Activated B cell treated with CpG ODN at 0.5 μM for 24 hours (primary cell): ENCODE data around the gene STN1. TPM values are rescaled to one million over a fixed set of nuclear protein-coding genes. Genes with fewer than 3 reads are reported as not detected.

Experiments
- ATAC-seq: fragments of 200-7000 bp; cut with Tn5 transposase; one replicate; pipeline ENCODE4 v1.10.0; 2021; ENCODE audit warnings: low read depth, mild to moderate bottlenecking, moderate library complexity
- CTCF ChIA-PET: fragments of 350-600 bp; sonication (Branson Sonifier 250); formaldehyde crosslinking; loops from one replicate; lab custom pipeline; 2021; ENCODE audit warnings: antibody characterized with exemption; lab: Charles Lee
- POLR2A ChIA-PET: fragments of 350-600 bp; sonication (Branson Sonifier 250); formaldehyde crosslinking; loops from one replicate; lab custom pipeline; 2021; ENCODE audit warnings: antibody characterized with exemption; lab: Charles Lee
- DNase-seq: peaks from one replicate; pipeline ENCODE4 v3.0.0; 2022
- H3K27ac Mint-ChIP-seq: one replicate; pipeline ENCODE4 v1.8.0; 2020; ENCODE audit warnings: mixed read lengths
- H3K27me3 Mint-ChIP-seq: one replicate; pipeline ENCODE4 v1.8.0; 2021; ENCODE audit warnings: mixed read lengths
- H3K36me3 Mint-ChIP-seq: one replicate; pipeline ENCODE4 v1.8.0; 2021; ENCODE audit warnings: low read depth, mixed read lengths
- H3K4me1 Mint-ChIP-seq: one replicate; pipeline ENCODE4 v1.8.0; 2021; ENCODE audit warnings: mixed read lengths
- H3K4me3 Mint-ChIP-seq: one replicate; pipeline ENCODE4 v1.8.0; 2020; ENCODE audit warnings: mild to moderate bottlenecking, mixed read lengths
- H3K9me3 Mint-ChIP-seq: one replicate; pipeline ENCODE4 v1.8.0; 2020; ENCODE audit warnings: mixed read lengths
- intact Hi-C: fragments of 100-400 bp; cut with micrococcal nuclease; formaldehyde crosslinking; loops from one replicate; pipeline ENCODE4 v1.15.1; 2024
- total RNA-seq: library from RNA; stranded (reverse); gene quantifications from 2 replicates; pipeline ENCODE4 v1.2.3, GENCODE V29; 2022
- TF ChIP-seq, protein P1 (sequence below): fragments of 200-600 bp; IDR thresholded peaks from one replicate; pipeline ENCODE4 v1.8.0; 2022; ENCODE audit warnings: antibody characterized with exemption, mild to moderate bottlenecking

STN1 gene
- total RNA-seq, 1 donor from 2014 or later, result 14.0 TPM

DNA sequence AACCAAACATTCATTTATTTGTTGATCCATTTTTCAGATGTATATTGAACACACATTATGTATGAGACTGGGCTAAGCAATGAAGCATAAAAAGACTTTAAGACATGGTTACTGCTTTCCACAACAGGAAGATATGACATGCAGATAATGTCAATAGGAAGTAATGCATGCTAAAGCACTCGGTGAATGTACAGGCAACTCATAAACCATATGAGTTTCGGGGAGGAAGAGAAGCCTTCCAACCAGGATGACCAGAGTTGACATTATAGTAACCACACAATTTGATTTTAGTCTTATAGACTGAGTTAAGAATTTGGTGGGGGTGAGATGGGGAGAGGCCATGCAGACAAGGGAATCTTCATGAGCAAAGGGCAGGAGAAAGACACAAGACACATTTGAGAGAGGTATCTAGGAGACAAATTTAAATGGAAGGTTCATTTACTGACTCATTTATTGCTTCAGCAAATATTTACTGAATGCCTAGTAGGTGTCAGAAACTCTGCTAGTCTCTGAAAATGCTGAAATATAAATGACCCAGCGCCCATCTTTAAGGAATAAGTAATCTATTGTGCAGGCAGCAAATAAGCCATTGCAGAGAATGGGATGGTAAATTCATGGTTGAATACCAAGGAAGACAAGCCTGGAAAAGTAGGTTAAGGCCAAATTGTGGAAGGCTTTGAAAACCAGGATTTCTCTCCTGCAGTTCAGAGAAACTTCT lies 30.0 kb upstream of the STN1 start:
- no peak for DNase-seq
- Mint-ChIP-seq H3K27me3 (peaks cover 16% of the 10 kb centered on the region), H3K4me3 (no peak overlapping the region), H3K36me3 (no peaks in the 10 kb centered on the region), H3K4me1 (peaks cover 5% of the 10 kb centered on the region), H3K27ac (no peak overlapping the region), H3K9me3 (no peaks in the 10 kb centered on the region)
- ATAC-seq, result no peak
- intact Hi-C loops, result no loop called here
- TF ChIP-seq, protein P1, sequence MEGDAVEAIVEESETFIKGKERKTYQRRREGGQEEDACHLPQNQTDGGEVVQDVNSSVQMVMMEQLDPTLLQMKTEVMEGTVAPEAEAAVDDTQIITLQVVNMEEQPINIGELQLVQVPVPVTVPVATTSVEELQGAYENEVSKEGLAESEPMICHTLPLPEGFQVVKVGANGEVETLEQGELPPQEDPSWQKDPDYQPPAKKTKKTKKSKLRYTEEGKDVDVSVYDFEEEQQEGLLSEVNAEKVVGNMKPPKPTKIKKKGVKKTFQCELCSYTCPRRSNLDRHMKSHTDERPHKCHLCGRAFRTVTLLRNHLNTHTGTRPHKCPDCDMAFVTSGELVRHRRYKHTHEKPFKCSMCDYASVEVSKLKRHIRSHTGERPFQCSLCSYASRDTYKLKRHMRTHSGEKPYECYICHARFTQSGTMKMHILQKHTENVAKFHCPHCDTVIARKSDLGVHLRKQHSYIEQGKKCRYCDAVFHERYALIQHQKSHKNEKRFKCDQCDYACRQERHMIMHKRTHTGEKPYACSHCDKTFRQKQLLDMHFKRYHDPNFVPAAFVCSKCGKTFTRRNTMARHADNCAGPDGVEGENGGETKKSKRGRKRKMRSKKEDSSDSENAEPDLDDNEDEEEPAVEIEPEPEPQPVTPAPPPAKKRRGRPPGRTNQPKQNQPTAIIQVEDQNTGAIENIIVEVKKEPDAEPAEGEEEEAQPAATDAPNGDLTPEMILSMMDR, result no peak
- ChIA-PET CTCF (interaction anchor here (1.3 kb wide), 1 partner anchor 66 kb away, joined by 3 read pairs; no protein-coding TSS in a partner anchor), POLR2A (no interaction called here)

DNA sequence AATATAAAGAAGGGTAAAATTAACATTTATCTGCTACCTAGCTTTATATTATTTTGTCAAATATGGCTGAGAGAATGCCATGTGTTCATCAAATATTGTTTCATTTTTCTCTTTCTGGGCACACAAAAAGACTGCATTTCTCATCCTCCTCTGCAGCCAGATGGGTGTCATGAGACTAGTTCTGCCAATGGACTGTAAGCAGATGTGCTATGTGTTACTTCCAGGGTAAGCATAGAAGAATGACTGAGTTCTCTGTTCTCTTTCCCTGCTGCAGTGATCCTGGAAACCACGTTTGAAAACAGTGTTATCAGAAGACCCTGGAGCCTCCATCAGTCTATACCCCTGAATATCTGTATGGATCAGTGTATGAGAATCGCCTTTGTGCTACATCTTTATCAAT lies 24.9 kb upstream of the STN1 start:
- H3K36me3 Mint-ChIP-seq, result no peaks in the 10 kb centered on the region
- intact Hi-C loops, result no loop called here
- H3K9me3 Mint-ChIP-seq, result no peaks in the 10 kb centered on the region
- H3K4me3 Mint-ChIP-seq, result no peak overlapping the region
- no peak for ATAC-seq
- no peak for DNase-seq
- peaks cover 10% of the 10 kb centered on the region for H3K27me3 Mint-ChIP-seq
- no peak overlapping the region for H3K27ac Mint-ChIP-seq
- ChIA-PET POLR2A (no interaction called here), CTCF (no interaction called here)
- peaks cover 3% of the 10 kb centered on the region for H3K4me1 Mint-ChIP-seq
- TF ChIP-seq, protein P1, result no peak

DNA sequence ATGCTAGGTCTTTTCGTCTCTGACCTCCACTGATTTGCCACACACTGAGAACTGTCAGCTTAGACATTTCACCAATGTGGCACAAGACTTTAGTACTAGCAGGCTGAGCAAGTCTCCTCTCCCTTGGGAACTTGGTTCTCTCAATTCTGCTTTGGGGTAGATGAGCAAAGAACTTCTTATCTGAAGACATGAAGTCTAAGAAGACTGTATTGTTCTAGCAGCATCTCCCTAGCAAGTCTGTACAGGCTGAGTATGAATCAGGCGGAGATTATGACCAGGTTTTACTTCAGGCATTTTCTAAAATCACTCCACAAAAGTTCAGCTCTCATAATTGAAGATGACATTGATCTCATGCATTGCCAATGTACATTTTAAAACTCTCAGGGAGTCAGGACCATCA lies 23.8 kb upstream of the STN1 start:
- intact Hi-C loops, result no loop called here
- Mint-ChIP-seq H3K36me3 (no peaks in the 10 kb centered on the region), H3K9me3 (no peaks in the 10 kb centered on the region), H3K27me3 (peaks cover 8% of the 10 kb centered on the region), H3K4me1 (no peaks in the 10 kb centered on the region), H3K27ac (no peak overlapping the region), H3K4me3 (no peak overlapping the region)
- no peak for ATAC-seq
- no peak for DNase-seq
- TF ChIP-seq, protein P1, result no peak
- POLR2A ChIA-PET, result no interaction called here
- CTCF ChIA-PET, result no interaction called here

DNA sequence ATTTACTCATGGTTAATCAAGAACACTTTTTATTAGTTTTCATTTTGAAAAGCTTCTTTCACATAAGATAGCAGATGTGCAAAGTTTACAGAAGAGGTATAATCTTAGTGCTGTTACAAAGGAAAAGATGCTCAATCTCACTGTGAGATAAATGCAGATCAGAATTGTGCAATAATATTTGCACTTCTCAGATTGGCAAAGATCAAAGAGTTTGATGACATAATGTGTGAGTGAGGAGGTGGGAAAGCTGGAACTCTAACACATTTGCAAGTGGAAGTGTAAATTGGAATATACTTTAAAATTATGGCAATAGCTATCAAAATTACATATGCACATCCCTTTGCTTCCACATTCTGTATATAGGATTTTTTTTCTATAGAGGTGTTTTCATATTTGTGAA lies 21.5 kb upstream of the STN1 start:
- Mint-ChIP-seq H3K27ac (no peak overlapping the region), H3K4me3 (no peak overlapping the region), H3K27me3 (peaks cover 8% of the 10 kb centered on the region), H3K36me3 (no peaks in the 10 kb centered on the region), H3K9me3 (no peaks in the 10 kb centered on the region), H3K4me1 (no peaks in the 10 kb centered on the region)
- TF ChIP-seq, protein P1, result no peak
- ChIA-PET POLR2A (no interaction called here), CTCF (no interaction called here)
- intact Hi-C loops, result no loop called here
- DNase-seq (no peak), ATAC-seq (no peak)

DNA sequence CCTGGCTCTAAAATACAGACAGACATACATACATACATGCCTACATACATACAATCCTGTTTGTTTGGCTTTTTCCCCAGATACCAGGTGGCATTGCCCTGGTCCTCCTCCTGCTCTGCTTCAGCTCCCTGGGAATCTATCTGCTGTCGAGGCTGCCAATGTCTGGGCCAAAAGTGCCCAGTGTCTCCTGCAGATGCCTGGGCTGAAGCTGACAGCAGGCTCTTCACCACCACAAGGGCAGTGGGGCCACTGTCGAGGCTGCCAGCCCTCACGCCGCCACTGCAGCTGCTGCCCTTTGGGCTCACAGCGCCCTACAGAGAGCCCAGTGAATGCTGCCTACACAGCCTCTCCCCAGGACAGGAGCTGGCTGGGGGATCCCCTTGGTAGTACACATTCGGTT lies 18.0 kb upstream of the STN1 start:
- DNase-seq (no peak), ATAC-seq (no peak)
- POLR2A ChIA-PET, result no interaction called here
- TF ChIP-seq, protein P1, result no peak
- H3K9me3 Mint-ChIP-seq, result no peaks in the 10 kb centered on the region
- no peaks in the 10 kb centered on the region for H3K36me3 Mint-ChIP-seq
- CTCF ChIA-PET, result no interaction called here
- H3K4me3 Mint-ChIP-seq, result no peak overlapping the region
- intact Hi-C loops, result no loop called here
- peaks cover 6% of the 10 kb centered on the region for H3K27me3 Mint-ChIP-seq
- no peak overlapping the region for H3K27ac Mint-ChIP-seq
- H3K4me1 Mint-ChIP-seq, result no peaks in the 10 kb centered on the region
